GM18873 (cell line): ENCODE data around the gene AKAP8.
"Not testable (repeated sequence)": the region's sequence is repeated elsewhere in the genome, so short reads cannot be mapped to it uniquely, and the experiment has no call there.

Experiments
- ATAC-seq: cut with Tn5 transposase; IDR thresholded peaks from one replicate; pipeline ENCODE4 v1.9.1; 2021; ENCODE audit warnings: mild to moderate bottlenecking, moderate library complexity, moderate number of reproducible peaks; ENCODE audit not compliant: unreplicated experiment, low FRiP score

AKAP8 gene

DNA sequence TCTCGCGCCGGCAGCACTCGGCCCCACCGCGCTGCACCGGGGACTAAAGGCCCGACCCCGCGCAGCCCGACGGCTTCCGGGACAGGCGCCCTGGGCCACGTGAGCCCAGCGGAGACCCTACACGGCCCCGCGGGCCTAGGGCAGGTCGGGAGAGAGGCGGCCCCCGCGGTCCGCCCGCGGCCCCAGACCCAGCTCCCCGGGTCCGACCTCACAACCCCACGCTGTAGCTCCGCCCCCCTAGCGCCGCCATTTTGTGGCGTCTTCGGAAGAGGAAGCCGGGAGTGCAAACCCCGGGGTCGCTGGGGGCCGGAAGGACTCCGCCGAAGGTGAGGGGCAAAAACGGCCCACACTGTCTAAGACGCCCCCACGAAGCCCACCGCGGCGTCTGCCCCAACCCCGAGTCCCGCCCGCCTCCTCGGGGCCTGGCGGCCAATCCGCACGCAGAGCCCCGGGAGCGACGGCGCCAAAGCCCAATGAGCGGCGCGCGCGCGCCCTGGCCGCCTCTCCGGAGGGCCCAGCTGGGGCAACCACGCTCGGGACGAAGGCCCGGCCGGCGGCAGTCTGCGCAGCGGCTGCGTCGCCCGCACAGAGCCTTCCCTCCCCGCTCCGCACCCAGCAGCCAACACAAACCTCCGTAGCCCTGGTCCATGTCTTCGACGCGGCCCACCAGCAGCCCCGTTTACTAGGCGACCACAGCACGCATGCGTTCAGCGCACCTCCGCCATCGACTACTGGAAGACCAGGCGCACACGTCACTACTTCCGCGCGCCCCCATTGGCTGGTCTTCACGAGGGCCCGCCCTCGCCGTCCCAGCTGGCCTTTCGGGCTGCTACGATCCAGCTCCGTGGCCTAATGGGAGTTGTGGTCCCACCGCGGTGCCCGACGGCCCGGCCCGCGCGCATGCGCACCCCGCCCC, at the start of gene AKAP8:
Gene AKAP8 (minus strand): TSS at position 705 of the 916 bp plus-strand sequence. CDS start 56 bp downstream, at position 649.
- peak; percentile 85 for ATAC-seq

DNA sequence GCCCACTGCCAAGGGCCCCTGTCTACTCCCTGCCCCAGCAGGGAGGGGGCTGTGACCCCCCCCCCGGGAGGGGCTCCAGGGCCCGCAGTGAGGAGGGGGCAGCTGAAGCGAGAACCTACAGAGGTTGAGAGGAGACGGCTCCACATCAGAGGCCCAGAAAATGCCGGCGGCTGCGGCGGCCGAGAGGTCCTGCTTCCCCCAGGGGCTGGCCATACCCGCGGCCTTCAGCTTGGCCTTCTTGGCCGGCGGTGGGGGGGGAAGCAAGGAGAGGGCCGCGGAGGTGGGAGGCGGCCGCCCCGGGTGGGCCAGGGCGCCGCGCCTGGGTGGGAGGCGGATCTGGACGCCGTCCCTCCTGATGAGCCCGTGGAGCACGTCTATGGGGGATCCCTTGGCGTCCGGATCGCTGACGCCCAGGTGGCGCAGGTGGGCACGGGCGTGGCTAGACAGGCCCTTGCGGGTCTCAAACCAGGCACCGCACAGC, 48.4 kb upstream of the AKAP8 start:
- ATAC-seq, result no peak

DNA sequence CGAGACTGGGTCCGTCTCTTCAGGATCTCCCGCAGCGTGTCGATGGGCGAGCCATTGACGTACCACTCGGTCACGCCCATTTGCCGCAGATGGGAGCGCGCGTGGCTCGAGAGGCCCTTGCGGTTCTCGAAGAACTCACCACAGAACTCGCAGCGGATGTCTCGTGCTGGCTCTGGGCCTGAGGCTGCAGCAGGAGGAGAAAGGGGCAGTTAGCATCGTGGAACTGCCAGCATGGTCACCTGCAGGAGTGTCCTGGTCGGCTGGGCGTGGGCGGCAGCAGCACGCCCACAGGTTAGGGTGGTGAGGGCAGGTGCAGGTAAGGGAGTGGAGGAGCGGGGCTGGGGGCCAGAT, 47.7 kb upstream of the AKAP8 start:
- no peak for ATAC-seq

DNA sequence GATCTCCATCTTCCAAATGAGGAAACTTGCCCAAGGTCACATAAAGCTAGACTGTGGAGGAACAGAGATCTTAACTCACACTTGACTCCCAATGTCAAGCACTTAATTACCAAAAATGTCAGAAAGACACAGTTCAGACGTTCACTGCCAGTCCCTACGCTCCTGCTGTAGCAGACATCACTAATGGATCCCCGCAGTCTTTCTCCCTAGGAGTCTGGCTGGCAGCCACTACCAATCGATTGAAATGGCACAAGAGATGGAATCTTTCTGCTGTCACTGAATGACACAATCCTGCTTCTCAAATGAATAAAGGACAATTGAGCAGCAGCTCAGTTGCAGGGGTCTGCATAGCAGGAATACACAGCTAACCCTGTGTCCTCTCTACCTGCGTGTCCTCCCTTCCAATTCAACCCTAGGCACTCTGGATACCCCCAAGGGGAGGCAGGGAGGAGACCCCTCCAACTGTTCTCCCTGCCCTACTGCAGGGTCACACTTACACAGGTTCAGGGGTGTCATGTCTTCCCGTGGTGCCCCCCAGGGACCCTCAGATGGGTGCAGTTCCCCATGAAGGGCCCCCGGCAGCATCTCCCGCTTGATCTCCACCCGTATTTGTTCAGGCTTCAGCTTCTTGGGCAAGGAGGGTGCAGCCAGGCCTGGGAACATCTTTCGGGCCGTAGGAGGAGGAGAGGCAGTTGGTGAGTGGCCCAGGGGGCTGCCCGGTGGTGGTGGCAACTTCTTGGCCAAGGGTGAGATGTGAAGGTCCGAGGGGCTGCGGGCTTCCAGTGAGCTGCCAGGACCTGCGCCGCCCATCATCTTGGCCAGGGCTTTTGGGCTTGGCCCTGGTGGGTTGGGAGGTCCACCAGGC, 47.1 kb upstream of the AKAP8 start:
- no peak for ATAC-seq

DNA sequence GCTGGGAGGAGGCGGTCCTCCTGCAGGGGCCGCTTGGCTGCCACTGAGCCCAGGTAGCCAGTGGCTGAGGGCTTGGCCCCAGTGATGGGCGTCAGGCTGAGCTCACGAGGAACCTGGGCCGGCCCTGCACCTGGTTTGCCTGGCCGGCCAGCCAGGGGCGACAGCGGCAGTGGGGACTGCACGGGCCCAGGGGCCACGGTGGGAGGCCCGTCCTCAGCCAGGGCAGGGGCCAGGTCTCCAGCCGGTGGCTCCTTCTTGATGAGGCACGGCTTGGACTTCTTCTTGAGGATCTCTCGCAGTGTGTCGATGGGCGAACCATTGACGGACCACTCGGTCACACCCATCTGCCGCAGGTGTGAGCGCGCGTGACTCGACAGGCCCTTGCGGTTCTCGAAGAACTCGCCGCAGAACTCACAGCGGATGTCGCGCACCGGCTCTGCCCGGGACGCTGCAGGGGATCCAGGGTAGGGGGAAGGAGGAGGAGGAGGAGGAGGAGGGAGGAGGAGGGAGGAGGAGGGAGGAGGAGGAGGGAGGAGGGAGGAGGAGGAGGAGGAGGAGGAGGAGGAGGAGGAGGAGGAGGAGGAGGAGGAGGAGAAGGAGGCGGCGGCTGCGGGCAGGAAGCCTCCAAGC, 45.8 kb upstream of the AKAP8 start:
- ATAC-seq, result no peak

DNA sequence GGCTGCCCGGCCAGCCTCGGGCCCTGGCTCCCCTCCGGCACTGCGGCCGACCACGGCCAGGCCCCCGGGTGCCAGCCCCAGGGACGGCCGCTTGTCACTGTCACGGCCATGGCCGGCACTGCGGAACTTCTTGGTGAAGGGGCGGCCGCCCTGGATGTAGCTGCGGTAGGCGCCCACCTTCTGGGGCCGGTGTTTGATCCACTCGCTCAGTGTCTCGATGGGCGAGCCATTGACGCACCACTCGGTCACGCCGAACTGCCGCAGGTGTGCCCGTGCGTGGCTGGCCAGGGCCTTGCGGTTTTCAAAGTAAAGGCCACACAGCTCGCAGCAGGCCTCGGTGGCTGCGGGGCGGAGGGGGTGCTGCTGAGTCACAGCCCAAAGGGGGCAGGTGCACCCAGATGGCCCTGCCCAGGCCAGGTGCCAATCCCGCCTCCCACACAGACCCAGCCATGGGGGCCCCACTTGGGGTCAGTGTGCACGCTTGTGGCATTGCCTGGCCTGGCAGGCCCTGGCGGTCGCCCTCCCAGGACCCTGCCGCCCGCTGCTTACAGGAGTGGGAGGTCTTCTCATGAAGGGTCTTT, 45.2 kb upstream of the AKAP8 start:
- no peak for ATAC-seq

DNA sequence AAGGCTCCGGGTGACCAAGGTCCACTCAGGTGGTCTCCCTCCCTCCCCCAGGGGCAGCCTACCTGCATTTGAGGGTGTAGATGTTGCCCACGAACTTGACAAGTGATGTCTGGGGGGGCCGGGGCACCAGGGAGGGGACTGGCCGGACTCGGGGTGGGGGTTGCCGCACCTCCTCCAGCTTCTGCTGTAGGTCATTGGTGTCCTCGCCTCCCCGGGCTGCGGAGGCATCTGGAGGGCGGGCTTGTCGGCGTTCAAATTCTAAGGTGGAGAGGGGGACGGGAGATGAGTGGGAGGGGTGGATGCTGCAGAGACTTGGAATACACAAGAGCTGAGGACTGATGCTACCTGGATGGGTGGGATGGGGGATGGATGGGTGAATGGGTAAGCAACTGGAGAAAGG, 44.5 kb upstream of the AKAP8 start:
- ATAC-seq, result no peak

DNA sequence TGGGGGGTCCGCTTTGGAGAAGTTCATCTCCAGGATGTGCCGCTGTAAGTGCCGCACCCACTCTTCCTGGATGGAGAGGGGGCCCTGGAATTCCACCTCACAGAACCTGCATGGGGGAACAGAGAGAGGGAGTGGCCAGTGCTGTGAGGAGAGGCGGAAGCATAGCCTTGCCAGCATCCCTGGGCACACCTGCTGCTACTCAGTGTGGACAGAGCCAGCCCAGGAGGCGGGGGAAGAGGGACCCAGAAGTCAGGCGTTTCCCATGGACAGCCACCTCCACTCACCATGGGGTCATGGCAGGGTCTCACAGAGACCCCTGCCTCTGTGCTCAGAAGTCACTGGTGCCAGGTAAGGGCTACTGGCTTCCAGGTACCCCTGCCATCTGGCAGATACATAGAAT, 43.5 kb upstream of the AKAP8 start:
- no peak for ATAC-seq

DNA sequence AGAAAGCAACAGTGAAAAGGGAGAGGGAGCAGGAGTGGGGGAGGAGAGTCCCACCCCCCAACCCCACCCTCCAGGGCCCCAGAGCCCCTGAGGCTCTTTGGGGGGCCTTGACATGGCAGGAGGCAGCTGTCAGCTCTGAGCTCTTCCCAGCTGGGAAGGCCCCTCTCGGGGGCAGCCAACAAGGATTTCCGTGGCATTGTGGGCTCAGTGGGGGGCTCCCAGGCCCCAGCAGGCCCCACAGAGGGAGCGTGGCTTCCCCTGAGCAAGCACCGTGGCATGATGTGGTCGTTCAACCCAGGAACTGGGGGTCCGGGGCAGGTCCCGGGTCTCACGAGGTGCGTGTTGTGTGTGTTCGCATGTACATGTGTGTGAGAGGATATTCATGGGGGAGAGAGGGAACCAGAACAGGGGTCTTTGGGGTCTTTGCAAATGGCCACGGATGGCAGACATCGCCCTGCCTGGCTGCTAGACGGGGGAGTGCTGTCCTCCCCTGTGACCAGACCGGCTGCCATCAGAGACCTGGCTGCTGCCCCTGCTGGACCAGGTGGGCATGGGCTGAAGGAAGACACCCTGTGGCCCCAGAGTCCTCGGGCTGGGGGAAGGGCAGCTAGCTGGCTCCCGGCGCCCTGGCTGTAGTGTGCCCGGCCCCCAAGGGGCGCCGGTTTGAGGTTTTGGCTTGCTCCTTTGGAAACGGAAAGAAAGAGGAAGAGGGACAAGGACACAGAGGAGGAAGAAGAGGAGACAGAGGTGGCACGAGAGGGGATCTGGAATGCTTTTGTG, 42.9 kb upstream of the AKAP8 start:
- no peak for ATAC-seq

DNA sequence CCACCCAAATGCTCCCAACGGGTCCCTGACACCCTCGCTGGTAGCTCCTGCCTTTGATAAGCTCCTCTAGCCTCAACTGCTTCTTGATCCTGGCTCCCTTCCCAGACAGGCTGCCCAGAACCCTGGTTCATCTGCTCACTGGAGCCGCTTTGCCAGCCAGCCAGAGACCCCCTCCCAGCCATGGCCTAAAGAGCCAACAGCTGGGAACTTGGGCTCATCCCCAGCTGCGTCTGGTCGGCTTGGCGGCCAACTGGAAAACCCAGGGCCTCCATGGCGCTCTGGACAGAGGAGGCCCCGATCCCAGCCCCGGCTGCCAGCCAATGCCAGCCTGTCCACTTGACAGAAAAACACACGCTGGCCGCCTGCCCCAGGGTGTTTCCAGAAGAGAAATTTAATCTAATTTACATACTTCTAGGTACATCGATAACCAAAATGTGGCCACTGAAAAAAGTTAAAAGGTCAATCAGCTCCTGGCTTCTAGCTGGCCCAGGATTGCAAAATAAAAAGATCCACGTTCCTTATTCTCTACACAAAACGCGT, 42.2 kb upstream of the AKAP8 start:
- no peak for ATAC-seq

DNA sequence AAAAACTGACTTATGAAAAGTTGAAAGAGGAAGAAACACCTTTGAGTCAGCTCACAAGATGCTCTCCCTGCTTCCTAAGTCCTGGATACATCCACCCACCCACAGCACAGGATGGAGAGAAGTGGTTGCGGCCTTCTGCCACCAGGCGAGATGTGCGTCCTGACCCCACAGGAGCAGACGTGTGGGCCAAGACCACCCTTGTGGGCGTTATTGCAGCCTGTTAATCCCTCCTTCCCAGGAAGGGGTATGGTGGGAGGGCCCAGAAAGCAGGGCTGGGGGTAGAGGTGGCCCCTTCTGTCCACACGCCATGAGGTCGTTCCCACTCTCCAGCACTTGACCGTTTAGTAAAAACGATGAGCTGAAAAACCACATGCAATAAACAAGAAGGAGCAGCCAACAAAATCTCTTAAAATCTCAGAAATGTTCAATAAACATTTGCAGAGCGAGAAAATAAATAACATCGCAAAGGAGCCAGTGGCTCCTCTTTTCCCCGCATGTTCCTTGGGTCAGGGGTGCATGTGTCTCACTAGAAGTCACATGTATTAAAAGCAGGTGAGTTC, 41.6 kb upstream of the AKAP8 start:
- ATAC-seq, result no peak

DNA sequence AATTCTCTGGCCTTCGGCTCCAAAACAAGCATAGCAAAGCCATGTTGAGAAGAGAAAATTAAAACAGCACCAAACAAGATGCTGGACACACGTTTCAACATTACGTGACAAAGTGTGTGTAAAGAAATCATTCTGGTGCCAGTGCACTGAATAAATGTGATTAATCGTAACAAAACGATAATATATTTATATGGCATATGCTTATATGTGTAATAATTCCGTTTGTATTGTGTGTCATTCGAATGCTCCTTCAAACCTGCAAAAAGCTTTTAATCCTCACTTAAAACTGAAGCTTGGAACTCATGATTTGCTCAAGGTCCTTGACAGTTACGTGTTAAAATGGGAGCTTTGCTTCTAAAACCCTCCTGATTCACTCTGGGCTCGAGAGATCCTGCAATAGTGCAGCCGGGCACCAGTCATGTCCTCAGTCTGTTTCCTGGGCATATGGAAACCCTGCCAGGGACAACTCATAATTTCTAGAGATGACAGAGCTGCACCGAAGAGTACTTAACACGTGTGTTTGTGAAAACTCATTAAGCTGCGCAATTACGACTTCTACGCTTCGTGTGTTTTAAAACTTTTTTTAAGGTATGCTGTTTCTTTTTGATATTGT, 39.9 kb upstream of the AKAP8 start:
- ATAC-seq, result no peak

DNA sequence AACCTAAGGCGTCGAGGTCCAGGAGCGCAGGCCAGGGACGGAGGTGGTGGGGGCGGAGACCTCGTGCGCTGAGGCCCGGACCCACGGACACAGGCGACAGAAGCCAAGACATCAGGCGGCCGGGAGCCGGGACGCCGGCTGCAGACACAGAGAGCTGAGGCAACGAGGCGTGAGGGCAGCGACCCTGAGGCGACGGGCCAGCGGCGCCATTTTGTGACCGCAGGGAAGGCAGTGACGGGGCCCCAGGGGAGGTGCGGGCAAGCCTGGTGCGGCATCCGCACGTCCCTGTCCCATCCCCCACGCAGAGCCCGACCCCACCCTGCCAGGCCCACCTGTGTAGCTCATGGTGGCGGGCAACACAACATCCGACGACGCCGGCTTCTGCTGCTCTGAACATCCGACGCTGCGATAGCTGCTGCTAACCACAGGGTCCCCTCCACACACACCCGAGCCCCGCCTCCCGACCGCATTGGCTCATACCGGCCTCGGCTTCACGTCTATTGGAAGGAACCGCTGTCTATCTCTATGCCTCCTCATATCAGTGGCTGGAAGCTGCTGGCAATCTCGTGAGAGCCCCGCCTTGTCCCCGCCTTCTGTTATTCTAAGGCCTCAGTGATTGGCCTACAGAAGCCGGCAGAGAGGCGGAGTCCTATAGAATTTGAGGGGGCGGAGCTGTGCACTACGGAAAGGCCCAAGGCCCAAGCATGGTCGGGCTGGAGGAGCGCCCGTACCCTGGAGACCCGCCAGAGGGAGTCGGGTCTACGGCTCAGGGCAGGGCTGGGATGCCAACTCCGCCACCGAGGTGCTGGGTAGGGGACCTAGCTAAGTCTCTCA, 39.2 kb upstream of the AKAP8 start, which contains the start of gene AKAP8L:
Gene AKAP8L (minus strand): TSS at position 410 of the 834 bp plus-strand sequence. CDS start 65 bp downstream, at position 345.
- ATAC-seq, result peak; percentile 96

DNA sequence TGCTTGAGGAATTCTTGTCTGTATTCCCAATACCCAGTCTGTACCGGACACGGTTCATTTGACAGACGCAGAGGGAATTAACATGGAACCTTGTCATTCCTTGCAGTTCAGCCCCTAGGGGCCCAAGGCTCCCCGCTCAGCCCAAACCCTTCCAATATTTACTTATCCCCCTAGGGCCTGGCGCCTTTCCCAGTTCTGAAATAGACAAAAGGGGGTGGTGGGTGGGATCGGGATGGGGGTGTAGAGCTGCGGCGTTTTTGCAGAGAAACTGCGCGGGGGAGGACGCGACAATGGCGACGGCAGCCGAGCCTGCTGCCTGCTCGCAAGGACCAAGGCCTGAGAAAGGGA, 38.6 kb upstream of the AKAP8 start:
- no peak for ATAC-seq

DNA sequence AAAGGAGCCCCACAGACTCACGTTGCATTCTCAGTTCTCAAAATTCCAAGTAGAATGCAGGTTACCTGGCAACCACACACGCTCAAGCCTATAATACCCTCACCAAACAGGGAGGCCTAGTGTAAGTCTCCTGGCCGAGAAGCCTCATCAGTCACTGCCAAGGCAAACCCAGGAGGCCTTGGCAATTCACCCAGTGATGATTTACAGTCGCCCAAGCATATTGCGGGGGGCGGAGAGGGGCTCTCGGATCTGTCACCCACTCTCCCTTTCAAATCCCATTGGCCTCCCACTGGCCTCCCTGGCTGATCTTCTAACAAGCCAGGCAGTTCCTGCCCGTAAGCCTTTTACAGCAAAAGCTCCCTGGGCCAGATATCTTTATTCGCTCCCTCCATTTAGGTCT, 38.1 kb upstream of the AKAP8 start:
- no peak for ATAC-seq

DNA sequence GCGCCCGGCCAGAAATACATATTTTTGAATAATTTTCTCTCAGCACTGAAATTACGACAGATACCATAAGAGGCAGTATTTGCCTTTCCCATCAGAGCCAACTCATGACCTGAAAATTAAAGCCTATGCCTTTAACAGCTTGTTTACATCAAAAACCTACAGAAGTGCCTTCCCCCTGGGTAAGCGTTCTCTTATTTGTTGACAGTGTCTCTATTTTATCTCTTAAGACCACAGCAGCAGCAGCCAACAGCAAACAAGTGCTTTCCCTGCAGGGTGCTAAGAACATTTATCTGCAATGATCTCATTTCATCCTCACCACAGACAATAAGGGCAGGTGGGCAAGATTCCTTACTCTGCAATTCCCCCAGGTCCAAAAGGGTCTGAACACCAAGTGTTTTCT, 33.2 kb upstream of the AKAP8 start:
- no peak for ATAC-seq

DNA sequence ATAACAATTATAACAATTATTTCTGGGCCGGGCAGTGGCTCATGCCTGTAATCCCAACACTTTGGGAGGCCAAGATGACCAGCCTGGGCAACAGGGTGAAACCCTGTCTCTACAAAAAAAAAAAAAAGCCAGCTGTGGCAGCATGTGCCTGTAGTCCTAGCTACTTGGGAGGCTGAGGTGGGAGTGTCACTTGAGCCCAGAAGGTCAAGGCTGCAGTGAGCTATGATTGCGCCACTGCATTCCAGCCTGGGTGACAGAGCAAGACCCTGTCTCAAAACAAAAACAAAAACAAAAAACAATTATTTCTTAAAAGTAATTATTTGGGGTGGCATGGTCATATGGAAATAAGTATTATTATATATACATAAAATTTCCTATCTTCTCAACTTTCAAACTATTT, 31.8 kb upstream of the AKAP8 start:
- not testable (repeated sequence) for ATAC-seq

DNA sequence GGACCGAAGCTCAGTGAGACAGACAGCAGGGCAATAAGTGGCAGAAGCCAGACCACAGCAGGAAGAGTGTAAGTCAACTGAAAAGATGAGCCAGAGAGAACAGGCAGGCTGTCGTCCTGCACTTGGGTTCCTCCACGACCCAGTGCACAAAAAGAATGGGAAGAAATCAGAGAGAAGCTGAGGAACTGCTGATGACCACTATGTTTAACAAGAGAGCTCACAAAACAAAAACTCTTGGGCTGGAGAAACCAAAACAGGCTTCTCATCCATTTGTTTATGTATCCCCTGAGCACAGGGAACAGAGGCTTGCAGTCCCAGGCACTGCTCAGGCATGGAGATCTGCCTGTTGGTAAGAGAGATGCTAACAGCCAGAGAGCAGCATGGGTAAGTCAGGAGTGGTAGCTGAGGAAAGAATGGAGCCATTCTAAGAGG, 25.2 kb upstream of the AKAP8 start:
- no peak for ATAC-seq
